GM19463 (cell line): ENCODE data around the gene RPRD2.
"Not testable (repeated sequence)": the region's sequence is repeated elsewhere in the genome, so short reads cannot be mapped to it uniquely, and the experiment has no call there.

Experiments
- ATAC-seq: cut with Tn5 transposase; IDR thresholded peaks from one replicate; pipeline ENCODE4 v1.9.1; 2021; ENCODE audit warnings: mild to moderate bottlenecking, moderate library complexity; ENCODE audit not compliant: unreplicated experiment

RPRD2 gene

DNA sequence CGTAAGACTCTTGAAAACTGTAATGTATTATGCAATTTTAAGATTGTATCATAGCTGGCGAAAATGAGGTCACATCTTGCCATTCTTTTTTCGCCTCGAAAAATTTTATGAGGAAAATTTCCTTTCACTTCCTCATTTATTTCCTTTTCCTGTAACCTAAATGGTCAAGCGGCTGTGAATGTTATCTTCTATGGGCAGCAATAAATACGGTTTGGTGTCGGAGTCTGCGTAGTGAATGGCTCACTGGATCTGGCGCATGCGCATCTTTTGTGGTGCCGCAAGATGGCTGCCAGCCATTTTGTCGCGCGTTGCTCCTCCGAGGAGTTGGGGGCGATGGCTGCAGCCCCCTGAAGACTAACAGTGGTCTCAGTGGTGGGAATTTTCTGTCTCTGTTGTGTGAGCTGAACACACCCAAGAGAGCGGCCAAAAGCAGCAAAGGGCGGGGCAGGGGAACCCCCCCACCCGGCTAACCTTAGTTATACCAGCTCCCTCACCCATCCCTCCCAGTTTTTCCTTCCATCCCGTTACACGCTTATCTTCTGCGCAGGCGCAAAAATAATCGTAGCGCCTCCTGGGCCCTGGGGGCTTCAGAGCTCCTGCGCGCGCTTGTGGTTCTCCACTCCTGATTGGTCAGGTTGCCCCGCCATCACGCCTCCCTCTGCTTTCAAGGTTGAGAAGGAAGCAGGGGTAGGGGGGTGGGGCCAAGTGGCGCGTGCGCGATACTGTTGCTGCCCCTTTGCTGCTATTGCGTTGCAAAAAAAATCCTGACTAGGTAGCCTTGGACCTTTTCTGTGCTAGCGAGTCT, at the start of gene RPRD2:
TSS of gene RPRD2 (plus strand) at position 722 of the 805 bp plus-strand sequence. CDS start 568 bp downstream, outside the sequence.
- ATAC-seq: peak; percentile 86

DNA sequence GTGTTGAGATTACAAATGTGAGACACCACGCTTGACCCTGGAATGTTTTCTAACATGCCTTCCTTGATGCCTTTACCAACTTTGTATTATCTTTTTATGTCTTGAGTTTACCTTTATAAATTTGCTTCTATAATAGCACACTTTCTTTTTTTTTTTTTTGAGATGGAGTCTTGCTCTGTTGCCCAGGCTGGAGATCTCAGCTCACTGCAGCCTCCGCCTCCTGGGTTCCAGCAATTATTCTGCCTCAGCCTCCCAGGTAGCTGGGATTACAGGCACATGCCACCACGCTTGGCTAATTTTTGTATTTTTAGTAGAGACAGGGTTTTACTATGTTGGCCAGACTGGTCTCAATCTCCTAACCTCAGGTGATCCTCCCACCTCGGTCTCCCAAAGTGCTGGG, 49.3 kb upstream of the RPRD2 start:
- not testable (repeated sequence) for ATAC-seq

DNA sequence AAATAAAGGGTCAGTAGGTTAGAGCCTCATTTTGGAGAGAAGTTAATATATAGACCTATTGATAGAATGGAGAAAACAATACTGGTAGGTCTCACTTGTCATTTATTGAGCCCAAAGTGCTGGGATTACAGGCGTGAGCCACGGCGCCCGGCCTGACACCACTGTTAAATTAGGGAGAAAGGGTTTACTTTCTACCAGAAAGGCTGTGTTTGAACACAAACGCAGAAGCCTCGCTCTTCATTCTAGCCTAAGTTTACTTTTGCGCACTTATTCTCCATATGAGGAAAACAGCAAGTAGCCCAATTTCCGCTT, 43.3 kb upstream of the RPRD2 start:
- ATAC-seq: no peak

DNA sequence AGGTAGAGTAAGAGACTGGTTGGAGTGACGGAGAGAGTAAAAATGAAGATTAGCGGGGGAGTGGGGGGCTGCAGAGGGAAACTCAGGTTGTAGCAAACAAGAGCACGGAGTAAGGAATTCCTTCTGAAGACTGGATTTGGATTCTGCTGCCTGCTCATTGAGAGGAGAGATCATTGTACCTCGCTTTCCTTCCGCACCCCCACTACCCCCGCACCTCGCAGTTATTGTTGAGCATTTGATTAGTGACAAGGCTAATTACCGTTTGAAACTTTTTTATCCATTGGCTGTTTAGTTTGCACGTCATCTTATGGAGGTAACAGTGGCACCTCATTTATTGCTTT, 42.2 kb upstream of the RPRD2 start:
- ATAC-seq: no peak

DNA sequence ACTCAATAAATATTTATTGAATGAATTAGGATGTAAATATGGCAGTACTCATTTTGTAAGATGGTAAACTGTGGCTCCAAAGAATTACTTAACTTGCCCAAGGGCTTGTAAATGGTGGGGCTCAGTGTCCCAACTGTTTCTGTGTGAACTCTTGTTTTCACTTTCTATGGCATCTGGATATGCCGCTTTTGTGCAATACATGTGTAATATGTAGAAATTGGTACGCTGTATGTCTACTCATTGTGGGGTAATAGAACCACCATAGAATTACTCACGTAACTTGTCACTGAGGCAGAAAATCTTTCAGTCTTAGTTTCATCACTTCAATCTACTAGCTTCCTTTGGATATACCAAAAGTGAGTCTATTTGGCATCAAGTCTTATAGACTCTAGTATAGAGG, 41.6 kb upstream of the RPRD2 start:
- ATAC-seq: no peak

DNA sequence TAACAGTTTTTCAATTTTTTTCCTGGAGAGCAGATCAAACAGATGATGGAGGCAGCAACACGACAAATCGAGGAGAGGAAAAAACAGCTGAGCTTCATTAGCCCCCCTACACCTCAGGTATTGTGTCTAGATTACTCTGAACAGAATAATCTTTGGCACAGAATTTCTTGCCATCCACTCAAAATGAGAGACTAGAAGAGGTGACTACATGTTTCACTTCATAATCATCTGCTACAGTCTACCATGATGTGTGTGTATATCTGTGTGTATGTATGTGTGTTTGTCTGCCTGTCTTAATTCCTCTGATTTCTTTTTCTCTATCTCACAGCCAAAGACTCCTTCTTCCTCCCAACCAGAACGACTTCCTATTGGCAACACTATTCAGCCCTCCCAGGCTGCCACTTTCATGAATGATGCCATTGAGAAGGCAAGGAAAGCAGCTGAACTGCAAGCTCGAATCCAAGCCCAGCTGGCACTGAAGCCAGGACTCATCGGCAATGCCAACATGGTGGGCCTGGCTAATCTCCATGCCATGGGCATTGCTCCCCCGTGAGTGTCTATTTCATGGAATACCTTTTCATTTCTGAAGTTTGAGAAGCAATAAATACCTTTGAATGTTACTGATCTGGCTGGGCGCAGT, 31.2 kb upstream of the RPRD2 start:
- ATAC-seq: no peak

DNA sequence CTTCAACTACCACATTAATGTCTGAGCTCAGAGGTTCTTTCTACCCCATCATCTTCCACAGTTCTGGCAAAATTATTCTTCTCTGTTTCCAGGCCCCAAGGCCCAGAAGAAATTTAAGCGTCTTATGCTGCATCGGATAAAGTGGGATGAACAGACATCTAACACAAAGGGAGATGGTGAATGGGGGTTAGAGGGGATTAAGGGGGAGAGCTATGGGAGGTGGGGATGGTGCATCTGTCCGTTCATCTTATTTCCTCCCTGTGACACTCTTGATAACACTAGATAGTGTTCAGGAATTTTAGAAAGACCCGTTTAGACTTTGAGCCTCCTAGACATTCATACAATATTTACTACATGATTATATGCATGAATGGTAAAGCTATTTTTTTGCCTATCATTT, 17.6 kb upstream of the RPRD2 start:
- ATAC-seq: no peak

DNA sequence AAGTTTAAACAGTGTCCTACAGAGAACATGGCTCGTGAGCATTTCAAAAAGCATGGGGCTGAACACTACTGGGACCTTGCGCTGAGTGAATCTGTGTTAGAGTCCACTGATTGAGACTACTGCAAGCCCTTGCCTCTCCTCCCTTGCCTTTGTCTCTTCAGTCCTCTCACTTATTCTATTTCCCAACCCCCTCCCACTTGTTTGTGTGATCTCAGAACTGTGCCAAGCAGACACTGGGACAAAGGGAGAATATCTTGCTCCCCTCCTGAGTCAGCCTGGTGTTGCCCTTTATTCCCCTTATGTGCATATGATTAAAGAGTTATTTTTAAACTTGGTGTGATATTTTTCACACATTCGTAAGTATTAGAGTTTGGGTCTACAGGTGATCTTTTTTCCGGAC, 11.1 kb upstream of the RPRD2 start:
- ATAC-seq: no peak

DNA sequence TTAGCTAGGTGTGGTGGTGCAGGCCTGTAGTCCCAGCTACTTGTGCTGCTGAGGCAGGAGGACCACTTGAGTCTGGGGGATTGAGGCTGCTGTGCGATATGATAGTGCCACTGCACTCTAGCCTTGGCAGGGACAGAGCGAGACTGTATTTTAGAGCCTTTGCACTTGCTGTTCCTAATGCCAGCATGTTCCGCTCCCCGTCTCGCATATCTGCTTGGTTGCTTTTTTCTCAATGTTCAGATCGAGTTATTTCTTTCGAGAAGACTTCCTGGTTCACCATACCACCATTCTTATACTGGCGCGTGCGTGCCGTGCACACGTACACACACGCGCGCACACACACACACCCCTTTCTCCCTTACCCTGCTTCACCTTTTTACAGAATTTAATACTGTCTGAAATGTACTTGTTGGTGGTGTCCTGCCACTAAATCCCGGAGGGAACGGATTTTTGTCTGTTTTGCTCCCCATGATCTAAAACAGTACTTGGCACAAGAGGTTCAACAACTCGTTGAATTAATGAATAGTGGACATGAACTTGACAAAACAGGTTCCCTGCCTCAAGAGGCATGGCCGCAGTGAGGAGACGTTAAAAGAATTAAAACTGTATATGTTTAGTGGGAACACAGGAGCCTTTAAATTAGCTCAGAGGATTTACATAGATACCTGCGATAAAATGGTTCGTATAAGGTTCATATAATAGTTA, 1.1 kb upstream of the RPRD2 start:
- ATAC-seq: no peak

DNA sequence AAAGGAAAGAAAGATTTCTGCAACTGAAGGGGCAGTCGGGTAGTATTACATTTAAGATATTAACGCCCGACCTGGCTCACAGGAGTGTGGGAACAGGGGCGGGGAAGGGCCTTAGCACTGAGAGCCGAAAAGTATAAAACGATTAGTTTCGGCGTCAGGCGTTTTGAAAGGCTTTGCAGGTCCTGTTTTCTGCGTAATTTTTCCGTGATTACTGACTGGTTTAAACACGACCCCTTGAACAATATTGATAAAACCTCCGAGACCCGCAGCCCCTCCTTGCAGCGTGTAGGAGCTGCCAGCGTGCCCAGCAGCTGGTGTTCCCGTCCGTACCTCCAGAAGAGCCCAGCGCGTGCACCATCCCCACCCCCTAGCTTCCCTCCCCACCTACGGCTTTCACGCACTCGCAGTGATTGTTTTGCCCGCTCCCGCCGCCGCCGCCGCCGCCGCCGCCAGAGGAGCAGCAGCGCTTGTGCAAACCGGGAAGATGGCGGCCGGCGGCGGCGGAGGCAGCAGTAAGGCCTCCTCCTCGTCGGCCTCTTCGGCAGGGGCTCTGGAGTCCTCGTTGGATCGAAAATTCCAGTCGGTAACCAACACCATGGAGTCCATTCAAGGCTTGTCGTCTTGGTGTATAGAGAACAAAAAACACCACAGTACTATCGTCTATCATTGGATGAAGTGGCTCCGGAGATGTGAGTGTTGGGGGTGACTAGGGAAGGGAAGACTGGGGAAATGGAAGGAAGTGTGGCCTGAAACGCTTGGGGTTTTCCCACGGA, 470 bp downstream of the RPRD2 start:
- ATAC-seq: peak; percentile 31

DNA sequence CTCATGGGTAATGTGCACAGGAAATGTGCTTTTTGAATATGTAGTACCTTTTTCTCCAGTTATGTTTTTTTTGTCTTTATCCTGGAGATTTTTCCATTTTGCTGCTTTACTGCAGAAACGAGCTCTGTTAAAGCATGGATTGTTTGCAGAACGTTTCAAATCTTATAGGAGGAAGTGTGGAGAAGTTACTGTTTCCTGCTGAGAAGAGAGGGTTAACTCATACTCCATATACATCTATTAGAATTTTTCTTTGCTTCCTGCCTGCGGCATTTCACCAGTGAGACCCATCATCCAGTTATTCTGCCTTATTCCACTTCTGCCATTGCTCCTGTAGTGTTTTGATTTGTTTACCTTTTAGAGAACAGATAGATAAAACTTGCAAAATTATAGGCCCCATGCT, 2.0 kb downstream of the RPRD2 start:
- no peak for ATAC-seq

DNA sequence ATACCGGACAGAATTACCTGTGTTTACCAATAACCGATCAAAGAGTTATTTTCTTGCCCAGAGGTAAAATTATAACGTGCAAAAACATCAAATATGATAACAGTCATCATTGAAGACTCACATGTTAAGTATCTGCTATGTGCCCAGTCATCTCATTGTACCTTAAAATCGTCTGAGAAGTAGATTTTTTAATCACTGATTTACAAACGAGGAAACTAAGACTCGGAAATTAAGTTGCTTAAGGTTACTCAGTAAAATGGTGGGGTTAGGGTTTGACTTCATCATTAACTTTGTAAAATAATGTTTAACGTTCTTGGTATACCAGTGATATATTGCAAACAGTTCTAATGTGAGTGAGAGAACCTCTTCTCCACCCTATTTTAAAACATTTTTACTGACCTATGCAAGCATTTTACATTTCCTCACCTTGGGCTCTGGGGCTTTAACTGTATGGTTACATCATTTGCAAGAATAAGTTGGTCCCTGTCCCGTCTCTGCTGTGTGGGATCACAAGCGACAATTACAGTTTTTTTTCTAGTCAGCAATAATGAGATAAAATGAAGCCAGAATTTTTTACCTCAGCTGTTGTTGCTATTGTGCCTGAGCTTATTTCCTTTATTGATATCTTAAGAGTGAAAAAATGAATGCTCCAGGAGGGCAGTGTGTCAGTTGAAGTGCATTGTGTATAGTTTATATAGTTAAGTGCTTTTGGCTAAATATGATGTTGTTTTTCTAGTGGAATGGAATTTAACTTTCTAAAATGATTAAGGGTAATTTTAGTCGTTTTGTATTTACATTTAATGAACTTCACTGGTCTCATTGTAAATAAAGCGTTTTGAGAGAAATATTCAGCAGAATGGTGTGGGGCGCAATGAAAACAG, 2.7 kb downstream of the RPRD2 start:
- no peak for ATAC-seq

DNA sequence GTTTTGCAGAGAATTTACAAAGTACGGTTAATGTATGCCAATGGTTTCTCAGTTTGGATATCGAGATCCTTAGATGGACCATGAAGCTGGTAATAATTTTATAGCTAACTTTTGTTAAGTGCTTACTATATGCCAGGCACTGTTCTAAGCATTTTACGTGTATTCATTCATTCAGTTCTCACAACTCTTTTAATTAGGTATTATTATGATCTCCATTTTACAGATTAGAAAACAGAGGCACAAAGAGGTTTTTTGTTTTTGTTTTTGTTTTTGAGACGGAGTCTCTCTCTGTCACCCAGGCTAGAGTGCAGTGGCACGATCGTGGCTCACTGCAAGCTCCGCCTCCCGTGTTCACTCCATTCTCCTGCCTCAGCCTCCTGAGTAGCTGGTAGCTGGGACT, 7.2 kb downstream of the RPRD2 start:
- no peak for ATAC-seq

DNA sequence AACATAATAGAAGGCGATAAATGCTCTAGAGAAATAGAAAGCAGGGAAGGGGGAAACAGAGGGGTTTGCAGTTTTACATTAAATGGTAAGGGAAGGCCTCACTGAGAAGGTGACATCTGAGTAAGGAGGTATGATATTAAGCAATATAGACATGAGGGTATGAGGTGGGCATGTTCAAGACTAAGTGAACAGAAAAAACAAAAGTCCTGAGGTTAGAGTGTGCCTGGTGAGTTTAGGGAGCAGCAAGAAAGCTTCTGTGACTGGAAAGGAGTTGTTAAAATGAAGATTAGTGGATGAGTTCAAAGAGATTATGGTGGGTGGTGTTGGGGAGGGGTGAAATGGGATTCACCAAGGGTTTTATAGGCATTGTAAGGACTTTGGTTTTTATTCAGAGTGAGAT, 8.6 kb downstream of the RPRD2 start:
- no peak for ATAC-seq

DNA sequence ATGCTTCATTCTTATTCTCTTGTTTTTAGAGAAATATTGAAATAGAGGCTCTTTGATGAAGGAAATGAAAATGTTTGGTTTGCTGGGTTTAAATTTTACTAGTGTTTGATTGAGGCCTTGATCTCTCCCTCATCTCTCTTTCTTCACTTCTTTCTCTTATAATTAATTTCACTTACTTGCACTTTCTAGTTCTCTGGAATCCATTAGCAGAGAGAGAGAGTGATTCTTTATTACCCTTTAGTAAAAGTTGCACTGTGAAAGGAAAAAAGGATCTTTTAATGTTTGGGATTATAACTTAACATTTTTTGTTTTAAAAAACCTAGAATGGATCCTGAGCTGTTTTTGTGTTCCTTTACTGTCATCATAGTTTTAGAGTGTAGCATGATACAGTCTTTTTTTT, 12.2 kb downstream of the RPRD2 start:
- ATAC-seq: no peak

DNA sequence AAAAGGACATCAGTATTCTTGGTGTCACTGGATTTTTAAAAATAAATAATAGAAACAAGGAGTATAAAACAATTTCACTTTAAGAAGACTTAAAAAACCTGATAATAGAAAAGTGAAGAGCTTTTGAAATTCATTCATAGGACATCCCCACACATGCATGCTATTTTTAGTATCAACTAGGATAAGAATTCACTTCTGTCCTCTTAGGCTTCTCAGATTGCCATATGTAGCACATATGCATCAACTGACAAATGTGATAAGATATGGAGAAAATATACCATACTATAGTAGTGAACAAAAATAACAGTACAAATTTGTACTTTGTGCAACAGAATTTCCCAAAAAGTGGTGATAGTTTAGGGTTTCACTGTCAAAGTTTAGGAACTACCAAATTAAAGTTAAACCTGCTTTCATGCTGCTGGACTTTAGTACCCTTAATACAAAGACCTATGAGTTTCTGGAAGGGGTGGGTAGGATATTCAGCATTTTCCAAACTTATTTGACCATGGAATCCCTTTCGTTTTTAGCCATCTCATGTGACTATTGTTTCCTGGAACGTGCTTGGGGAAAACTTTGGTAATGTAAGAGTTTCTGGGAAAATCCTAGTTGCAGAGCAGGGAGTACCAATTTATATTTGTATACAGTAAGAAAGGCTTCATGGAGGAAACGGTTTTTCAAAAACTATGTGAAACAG, 19.8 kb downstream of the RPRD2 start:
- no peak for ATAC-seq

DNA sequence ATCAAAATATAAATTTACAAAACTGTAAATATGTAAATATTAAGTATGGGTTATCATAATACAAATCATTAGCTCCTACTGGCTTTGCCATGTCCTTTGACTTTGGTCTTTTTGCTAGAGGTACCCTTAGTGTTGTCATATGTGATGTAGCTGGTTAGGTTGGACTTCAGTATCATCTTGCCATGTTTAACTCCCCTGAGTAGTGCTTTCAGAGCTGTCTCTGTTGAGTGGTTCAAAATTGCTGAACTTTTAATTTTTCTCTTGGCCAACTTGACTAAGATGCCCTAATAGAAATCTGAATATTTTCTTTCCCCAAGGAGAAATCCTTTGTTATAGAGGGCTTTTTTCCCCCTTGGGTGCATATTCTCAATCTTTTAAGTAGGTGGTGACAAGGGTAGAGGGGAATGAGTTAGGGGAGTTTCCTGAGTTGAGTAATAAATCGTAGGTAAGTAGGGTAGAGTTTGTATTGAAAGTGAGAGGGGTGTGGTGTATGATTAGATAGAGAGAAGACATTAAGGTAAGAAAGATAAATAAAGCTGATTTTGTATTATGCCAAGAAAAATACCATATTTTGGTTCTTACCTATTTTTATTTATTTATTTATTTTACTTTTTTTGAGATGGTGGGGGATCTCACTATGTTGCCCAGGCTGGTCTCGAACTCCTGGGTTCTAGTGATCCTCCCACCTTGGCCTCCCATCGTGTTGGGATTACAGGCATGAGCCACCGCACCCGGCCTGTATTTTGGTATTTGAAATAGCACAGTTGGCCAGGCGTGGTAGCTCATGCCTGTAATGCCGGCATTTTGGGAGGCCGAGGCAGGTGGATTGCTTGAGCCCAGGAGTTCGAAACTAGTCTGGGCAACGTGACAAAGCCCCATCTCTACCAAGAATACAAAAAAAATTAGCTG, 21.8 kb downstream of the RPRD2 start:
- no peak for ATAC-seq

DNA sequence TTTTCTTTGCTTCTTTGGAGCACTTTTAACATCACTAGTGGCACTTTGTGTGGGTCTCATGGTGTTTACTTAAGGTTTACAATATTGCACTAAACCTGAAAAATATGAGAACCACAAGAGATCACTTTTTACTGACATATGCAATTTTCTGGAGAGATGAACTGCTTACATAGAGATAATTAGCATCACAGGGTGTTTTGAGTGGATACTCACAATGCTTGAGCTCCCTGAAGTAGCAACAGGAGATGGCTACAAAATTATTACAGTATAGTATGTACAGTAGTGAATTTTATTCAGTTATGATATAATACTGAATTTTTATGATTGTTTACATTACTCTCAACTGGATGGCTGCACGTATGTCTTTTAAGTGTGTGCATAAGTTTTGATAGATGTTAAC, 22.6 kb downstream of the RPRD2 start:
- no peak for ATAC-seq

DNA sequence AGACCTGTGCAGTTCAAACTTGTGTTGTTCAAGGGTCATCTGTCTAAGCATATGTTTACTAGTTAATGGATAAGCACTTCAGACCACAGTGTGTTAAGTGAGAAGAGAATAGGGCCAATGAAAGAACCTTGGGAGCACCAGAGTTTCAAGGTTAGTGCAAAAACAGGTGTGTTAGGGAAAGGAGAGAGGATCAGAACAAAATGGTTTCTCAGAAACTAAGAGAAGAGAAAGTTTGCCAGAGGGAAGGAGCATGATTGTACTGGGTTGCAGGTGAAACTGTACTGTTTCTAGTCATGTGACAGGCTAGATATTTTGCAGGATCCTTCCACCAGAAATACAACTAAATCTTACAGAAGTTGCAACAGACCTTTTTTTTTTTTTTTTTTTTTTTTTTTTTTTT, 23.3 kb downstream of the RPRD2 start:
- no peak for ATAC-seq
